Ectodermal cell (in vitro differentiated cells): ENCODE measurements around the gene TAMM41. TPM values are rescaled to one million over a fixed set of nuclear protein-coding genes. Genes with fewer than 3 reads are reported as not detected.
"Not testable (repeated sequence)": the region's sequence is repeated elsewhere in the genome, so short reads cannot be mapped to it uniquely, and the experiment has no call there.

Source experiments
- H3K27ac ChIP-seq: 2 replicates; pipeline ENCODE4 v1.7.0; 2013; ENCODE audit warnings: mild to moderate bottlenecking, low read depth, low read length; ENCODE audit not compliant: insufficient read depth, poor library complexity, severe bottlenecking
- H3K27me3 ChIP-seq: 2 replicates; pipeline ENCODE4 v1.7.0; 2013; ENCODE audit warnings: mild to moderate bottlenecking, low read length; ENCODE audit not compliant: insufficient read depth, control insufficient read depth, poor library complexity, severe bottlenecking
- H3K36me3 ChIP-seq: one replicate; pipeline ENCODE4 v1.7.0; 2013; ENCODE audit warnings: low read length; ENCODE audit not compliant: control insufficient read depth, insufficient read depth
- H3K4me1 ChIP-seq: one replicate; pipeline ENCODE4 v1.7.0; 2013; ENCODE audit warnings: low read length; ENCODE audit not compliant: control insufficient read depth, insufficient read depth
- H3K4me3 ChIP-seq: 2 replicates; pipeline ENCODE4 v1.7.0; 2013; ENCODE audit warnings: low read depth, low read length, control low read depth; ENCODE audit not compliant: insufficient read depth
- H3K9me3 ChIP-seq: 2 replicates; pipeline ENCODE4 v1.7.0; 2013; ENCODE audit warnings: mild to moderate bottlenecking, low read length, moderate library complexity; ENCODE audit not compliant: control insufficient read depth
- WGBS, 2 experiments: methylation state at CpG; one replicate each; pipeline ENCODE4 v1.1.7; 2013; ENCODE audit warnings: missing lambda C conversion rate in 2 of 2; 5-methylcytosine and 5-hydroxymethylcytosine counted together
- polyA plus RNA-seq, 4 experiments: library from polyadenylated mRNA; stranded (reverse); fragments of 50-300 nt; gene quantifications; one replicate each; pipeline ENCODE4 v1.2.3, GENCODE V29; 2013

Gene TAMM41
- 31.9 TPM for polyA plus RNA-seq (2013, experiment 1 of 4)
- 34.9 TPM for polyA plus RNA-seq (2013, experiment 2 of 4)
- 26.3 TPM for polyA plus RNA-seq (2013, experiment 3 of 4)
- 29.7 TPM for polyA plus RNA-seq (2013, experiment 4 of 4)

- Histone ChIP-seq H3K9me3 (no peaks in the 10 kb centered on the region), H3K36me3 (peaks cover 16% of the 10 kb centered on the region), H3K27ac (no peak within 1 kb of the TSS), H3K4me3 (peak within 1 kb of the TSS; percentile 98), H3K27me3 (peaks cover 15% of the 10 kb centered on the region), H3K4me1 (peaks cover 4% of the 10 kb centered on the region)
- 3 to 4% methylated on average over 71 of the region's 71 CpGs for WGBS, 2 experiments
Measured at GRCh38 chr3:11846281-11847266, at the start of gene TAMM41. Gene TAMM41, minus strand, starts transcription at chr3:11846885. Its CDS starts 249 bp downstream, at chr3:11846636.

DNA sequence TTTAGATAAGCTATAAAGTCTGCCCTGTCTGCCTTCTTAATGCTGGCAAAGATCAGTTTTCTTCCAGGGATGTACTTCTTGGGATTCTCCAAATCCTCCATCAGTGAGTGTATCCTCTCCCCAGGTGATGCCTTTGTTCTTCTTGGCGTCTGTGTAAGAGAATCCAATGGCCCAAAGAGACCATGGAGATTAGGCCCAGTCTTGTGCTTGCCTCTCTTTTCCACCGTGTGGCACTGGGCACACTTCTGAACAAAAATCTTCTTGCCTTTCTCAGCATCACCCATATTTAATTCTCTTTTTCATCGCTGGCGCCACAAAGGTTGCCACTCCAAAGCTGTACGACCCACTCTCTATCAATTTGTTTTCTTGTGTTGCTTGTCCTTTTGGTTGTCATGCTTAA lies 32.2 kb upstream of the TAMM41 start:
- Histone ChIP-seq H3K9me3 (no peaks in the 10 kb centered on the region), H3K27ac (no peak overlapping the region), H3K36me3 (no peaks in the 10 kb centered on the region), H3K4me3 (no peak overlapping the region), H3K27me3 (no peaks in the 10 kb centered on the region), H3K4me1 (no peaks in the 10 kb centered on the region)
- WGBS, 2 experiments, result 66 to 71% methylated on average over 5 of the region's 5 CpGs

GRCh38 chr3:11874707-11875106 lies 28.0 kb upstream of the TAMM41 start:
- H3K27me3 ChIP-seq, H3K36me3 ChIP-seq, H3K9me3 ChIP-seq, H3K4me3 ChIP-seq, H3K27ac ChIP-seq, H3K4me1 ChIP-seq: not testable (repeated sequence)
- 100% methylated on average over 1 of the region's 1 CpG for WGBS, 2 experiments

DNA sequence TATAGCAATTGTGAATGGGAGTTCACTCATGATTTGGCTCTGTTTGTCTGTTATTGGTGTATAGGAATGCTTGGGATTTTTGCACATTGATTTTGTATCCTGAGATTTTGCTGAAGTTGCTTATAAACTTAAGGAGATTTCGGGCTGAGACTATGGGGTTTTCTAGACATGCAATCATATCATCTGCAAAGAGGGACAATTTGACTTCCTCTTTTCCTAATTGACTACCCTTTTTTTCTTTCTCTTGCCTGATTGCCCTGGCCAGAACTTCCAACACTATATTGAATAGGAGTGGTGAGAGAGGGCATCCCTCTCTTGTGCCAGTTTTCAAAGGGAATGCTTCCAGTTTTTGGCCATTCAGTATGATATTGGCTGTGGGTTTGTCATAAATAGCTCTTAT lies 17.1 kb upstream of the TAMM41 start:
- H3K27me3 ChIP-seq, H3K4me1 ChIP-seq, H3K36me3 ChIP-seq, H3K4me3 ChIP-seq, H3K9me3 ChIP-seq, H3K27ac ChIP-seq: not testable (repeated sequence)
- WGBS, 2 experiments, result 73 to 87% methylated on average over 1 of the region's 1 CpG

DNA sequence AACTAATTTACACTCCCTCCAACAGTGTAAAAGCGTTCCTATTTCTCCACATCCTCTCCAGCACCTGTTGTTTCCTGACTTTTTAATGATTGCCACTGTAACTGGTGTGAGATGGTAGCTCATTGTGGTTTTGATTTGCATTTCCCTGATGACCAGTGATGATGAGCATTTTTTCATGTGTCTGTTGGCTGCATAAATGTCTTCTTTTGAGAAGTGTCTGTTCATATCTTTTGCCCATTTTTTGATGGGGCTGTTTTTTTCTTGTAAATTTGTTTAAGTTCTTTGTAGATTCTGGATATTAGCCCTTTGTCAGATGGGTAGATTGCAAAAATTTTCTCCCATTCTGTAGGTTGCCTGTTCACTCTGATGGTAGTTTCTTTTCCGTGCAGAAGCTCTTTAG lies 15.9 kb upstream of the TAMM41 start:
- H3K27me3 ChIP-seq, H3K4me1 ChIP-seq, H3K9me3 ChIP-seq, H3K36me3 ChIP-seq, H3K27ac ChIP-seq, H3K4me3 ChIP-seq: not testable (repeated sequence)
- 89 to 100% methylated on average over 1 to 2 of the region's 2 CpGs for WGBS, 2 experiments

DNA sequence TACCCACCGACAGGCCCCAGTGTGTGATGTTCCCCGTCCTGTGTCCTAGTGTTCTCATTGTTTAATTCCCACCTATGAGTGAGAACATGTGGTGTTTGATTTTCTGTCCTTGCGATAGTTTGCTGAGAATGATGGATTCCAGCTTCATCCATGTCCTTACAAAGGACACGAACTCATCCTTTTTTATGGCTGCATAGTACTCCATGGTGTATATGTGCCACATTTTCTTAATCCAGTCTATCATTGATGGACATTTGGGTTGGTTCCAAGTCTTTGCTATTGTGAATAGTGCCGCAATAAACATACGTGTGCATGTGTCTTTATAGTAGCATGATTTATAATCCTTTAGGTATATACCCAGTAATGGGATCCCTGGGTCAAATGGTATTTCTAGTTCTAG lies 15.5 kb upstream of the TAMM41 start:
- 89 to 91% methylated on average over 2 to 6 of the region's 6 CpGs for WGBS, 2 experiments

DNA sequence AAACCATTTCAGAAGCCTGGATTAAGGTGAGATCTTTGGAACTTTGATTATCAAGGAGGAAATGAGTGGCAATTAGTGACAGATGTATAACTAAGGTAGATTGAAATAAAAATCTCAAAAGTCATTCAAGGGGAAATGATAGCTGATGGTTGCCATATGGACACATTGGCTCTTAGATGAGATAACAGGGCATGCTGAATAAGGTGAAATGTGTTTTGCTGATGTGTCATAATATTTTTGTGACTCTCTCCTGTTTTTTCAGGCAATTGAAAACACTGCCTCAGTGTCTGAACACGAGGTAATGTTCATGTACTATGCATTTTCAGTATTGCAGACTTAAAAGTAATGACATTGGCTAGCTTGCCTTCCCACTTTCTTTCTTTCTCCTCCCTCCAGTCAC lies 13.5 kb upstream of the TAMM41 start:
- not testable (repeated sequence) for H3K27ac ChIP-seq, H3K4me1 ChIP-seq, H3K4me3 ChIP-seq, H3K27me3 ChIP-seq, H3K36me3 ChIP-seq, H3K9me3 ChIP-seq
- 20 to 63% methylated on average over 1 of the region's 1 CpG for WGBS, 2 experiments

More for the DNA sequence above, 15.5 kb upstream of the TAMM41 start:
- H3K27ac ChIP-seq, H3K36me3 ChIP-seq, H3K27me3 ChIP-seq, H3K4me1 ChIP-seq, H3K9me3 ChIP-seq, H3K4me3 ChIP-seq: not testable (repeated sequence)

GRCh38 chr3:11853450-11853849 lies 6.8 kb upstream of the TAMM41 start:
- Histone ChIP-seq H3K36me3 (no peaks in the 10 kb centered on the region), H3K4me1 (no peaks in the 10 kb centered on the region), H3K4me3 (no peak overlapping the region), H3K9me3 (peaks cover 3% of the 10 kb centered on the region), H3K27ac (no peak overlapping the region), H3K27me3 (no peaks in the 10 kb centered on the region)
- 84 to 85% methylated on average over 5 of the region's 5 CpGs for WGBS, 2 experiments

DNA sequence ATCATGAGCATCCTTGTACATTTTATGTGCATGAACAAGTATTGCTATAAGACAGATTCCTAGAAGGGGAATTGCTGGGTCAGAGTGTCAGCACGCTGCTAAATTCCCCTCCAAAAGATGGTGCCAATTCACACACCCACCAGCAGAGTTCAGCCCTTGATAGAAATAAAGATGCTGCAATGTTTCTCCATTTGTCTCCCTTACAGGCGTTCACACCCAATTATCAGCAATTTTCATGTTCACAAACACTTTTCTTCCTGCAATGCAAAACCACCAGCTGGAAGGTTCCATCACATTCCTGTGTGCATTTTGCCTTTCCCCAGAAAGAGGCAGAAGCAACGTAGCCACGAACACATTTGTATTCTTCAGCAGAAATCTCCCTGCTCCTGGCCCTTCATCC lies 3.3 kb upstream of the TAMM41 start:
- Histone ChIP-seq H3K9me3 (peaks cover 3% of the 10 kb centered on the region), H3K4me1 (peaks cover 4% of the 10 kb centered on the region), H3K36me3 (no peaks in the 10 kb centered on the region), H3K4me3 (no peak overlapping the region), H3K27me3 (peaks cover 15% of the 10 kb centered on the region), H3K27ac (no peak overlapping the region)
- 64 to 67% methylated on average over 4 of the region's 4 CpGs for WGBS, 2 experiments

GRCh38 chr3:11847607-11848006 lies 922 bp upstream of the TAMM41 start:
- Histone ChIP-seq H3K9me3 (no peaks in the 10 kb centered on the region), H3K27me3 (peaks cover 15% of the 10 kb centered on the region), H3K4me3 (no peak overlapping the region), H3K36me3 (peaks cover 7% of the 10 kb centered on the region), H3K4me1 (peaks cover 4% of the 10 kb centered on the region), H3K27ac (no peak overlapping the region)
- 79 to 85% methylated on average over 1 of the region's 1 CpG for WGBS, 2 experiments
